IPS DF 19.7 (cell line): ENCODE data around the gene KHDC4.

Source experiments
- DNase-seq: peaks from one replicate; pipeline ENCODE4 v3.0.0-alpha.2; 2013; ENCODE audit warnings: low read depth, low spot score

Gene KHDC4

DNA sequence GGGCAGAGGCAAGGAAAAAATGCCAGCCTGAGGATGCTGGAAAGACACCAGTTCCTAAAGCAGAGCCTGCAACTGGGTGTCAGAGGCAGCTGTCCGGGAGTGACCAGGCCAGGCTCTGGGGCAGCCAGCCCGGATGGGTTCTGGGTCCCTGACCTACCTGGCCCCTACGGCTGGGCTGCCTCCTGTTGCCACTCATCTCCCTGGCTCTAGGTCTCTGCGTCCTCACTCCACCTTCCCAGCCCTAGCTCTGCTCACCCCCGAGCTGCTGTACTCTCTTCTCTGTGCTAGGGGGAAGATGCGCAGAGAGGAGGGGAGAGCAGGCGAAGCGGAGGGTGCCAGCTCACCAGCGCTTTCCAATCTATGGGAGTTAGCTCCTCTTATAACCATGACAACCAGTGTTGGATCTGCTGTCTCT, 35.2 kb upstream of the KHDC4 start:
- DNase-seq: no peak

DNA sequence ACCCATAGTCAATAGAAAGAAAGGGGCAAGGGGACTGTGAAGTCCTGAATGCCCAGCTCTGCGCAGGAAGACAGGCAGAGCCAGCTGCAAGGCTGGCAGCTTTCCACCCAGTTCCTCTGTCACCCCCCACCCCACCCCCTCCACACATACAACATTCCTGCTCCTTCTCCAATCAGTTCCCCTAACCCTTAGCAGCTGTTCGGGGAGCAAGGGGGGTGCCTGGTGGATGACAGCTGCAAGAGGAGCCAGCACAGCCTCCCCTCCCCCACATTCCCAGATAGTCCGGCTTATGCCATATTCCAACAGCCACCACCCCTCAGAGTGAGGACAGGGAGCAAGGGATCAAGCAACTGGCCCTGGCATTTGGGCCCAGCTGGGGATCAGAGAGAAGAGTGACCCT, 34.5 kb upstream of the KHDC4 start:
- no peak for DNase-seq

DNA sequence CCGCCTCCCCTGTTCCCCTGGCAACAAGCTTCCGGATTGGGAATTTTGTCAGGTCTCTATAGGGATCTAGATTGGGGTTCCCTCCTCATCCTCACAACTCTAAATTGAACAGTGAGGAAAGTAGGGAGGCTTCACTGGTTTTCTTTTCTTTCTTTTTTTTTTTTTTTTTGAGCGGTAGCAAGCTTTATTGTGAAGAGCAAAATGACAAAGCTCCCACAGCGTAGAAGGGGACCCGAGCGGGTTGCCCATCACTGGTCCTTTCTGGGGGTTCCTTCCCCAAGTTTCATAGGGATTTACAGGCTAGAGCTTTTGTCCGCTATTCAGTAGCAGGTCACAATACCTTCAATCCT, 33.8 kb upstream of the KHDC4 start:
- no peak for DNase-seq

DNA sequence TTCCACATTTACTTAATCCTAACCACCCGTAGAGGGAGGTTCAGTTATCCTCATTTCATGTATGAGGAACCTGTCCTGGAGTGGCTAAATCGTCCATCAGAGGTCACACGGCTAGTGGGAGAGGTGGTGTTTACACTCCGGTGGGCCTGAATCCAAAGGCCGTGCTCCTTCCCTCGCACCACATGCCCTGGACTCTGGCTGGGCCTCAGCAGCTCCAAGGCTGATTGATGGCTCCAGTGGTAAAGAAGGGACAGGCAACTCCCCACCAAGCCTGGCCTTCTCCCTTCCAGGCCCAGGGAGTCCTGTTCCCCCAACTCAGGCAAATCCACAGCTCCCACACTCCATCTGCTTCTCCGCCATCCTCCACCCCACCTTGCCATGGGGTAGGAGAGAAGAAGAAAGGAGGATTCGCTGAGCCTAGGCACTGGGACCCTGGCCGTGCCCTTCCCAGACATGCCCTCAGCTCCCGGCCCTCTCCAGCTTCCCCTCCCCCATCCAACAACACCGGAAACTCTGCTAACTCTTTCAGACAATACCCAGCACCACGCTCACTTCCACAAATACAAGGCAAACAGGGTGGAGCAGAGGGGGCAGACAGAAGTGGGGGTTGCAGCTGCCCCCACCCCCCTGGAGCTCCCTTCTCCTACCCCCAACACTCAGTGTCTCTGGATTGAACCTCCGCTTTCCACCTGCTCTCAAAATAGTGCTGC, 33.3 kb upstream of the KHDC4 start:
- no peak for DNase-seq

DNA sequence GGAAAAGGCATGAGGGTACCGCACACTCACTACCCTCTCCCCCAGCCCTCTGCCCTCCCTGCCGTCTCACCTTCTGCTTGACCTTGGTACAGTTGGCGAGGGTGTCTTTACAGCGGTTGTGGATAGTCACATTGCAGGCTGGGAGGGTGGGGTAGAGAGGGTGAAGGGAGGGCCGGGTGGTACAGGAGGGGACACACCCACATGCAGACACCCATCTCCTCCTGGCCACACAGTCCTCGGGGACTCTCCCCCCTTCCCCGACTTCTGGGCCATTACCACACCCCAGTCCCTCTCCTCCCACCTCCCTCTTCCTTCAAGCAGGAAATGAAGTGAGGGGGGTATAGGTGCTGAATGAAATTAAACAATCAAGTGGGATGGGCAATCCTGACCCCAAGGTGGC, 32.5 kb upstream of the KHDC4 start:
- no peak for DNase-seq

DNA sequence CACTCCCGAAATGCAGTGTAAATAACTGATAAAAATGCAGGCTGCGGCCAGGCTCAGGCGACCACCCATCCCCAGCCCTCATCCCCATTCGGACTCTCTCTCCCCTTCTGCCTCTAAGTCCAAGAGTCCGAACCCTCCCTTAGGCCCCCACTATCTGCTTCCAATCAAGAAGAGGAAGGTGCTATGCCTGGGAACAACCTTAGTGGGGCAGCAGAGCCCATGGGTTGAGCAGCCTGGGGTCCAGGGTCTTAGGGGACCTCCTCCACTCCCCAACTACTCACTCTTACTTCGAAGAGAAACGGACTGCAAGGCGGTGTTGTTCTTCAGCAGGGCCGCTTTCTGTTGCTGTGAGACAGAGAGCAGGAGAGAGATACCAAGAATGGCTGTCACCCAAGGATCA, 31.9 kb upstream of the KHDC4 start:
- no peak for DNase-seq

DNA sequence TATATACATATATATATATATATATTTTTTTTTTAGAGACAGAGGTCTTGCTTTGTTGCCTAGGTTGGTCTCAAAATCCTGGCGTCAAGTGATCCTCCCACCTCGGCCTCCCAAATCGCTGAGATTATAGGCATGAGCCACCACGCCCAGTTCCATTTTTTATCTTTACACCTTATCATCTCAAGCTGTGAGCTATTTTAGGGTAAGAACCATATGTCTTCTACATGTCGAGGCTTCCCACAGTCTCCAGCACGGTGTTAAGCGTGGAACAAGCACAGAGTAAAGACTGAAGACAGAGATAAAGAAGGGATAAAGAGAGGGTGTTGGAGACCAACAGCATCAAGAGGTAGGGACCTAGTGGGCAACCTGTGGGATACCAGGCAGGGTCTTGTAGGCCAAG, 30.0 kb upstream of the KHDC4 start:
- no peak for DNase-seq

DNA sequence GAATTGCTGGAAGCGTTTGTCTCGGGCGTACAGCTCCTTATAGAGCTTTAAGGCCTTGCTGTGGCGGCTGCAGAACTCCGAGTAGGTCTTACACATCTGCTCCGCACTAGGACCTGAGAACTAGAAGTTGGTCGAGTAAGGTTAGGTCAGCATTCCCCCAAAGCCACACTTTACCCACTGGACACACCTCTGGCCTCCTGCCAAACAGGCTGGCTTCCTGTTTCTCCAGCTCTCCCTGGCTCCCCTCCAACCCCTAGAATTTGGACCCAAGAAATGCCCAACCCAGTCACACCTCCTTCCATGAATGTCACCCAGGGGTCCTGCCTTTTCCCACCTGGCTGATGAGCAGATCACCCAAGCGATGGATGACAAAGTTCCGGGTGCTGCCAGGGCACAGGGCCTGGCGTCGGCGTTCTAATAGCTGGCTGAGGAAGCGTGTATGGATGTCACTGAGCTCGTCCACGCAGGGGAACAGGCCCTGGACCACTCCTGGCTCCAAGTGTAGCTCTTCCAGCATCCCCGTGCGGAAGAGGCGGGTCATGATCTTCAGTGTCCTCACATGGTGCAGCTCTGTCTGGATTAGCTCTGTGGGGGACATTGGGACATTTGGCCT, 28.5 kb upstream of the KHDC4 start:
- no peak for DNase-seq

DNA sequence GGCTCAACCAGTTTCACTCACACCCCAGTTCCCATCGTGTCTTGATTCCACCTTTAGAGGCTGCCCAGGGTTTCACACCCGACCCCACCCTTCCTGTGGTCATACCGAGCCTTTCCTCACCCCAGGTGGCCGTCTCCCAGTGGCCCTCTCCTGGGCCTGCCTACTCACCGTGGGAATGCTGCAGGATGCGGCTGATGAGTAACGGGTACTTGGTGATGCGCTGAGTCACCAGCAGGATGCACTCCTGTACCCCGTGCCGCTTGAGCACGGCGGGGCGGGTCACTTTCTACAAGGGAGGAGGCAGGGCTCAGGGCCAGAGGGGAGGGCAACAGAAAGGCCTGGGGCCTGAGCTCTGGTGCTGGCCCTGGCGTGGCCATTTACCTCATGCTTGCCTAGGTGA, 27.7 kb upstream of the KHDC4 start:
- no peak for DNase-seq

DNA sequence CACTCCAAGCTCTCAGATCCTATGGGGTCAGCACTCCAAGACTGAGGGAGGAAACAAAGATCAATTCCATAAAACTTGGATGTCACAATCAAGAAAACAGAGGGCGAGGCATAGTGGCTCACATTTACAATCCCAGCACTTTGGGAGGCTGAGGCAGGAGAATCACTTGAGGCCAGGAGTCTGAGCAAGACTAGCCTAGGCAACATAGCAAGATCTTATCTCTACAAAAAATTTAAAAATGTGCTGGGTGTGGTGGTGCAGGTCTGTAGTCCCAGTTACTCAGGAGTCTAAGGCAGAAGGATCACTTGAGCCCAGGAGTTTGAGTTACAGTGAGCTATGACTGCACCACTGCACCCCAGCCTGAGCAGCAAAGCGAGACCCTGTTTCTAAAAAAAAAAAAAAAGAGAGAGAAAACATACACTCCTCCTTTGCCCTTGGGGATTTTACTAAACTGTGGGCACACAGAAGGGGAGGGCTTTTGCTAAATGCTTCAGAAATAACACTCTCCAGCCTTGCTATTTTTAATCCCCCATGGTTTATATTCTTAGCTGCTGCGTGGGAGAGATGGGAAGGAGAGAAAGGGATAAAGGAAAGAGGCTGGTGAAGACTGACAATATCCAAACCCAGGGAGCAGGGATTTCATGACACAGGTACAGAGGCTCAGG, 26.0 kb upstream of the KHDC4 start:
- DNase-seq: no peak

DNA sequence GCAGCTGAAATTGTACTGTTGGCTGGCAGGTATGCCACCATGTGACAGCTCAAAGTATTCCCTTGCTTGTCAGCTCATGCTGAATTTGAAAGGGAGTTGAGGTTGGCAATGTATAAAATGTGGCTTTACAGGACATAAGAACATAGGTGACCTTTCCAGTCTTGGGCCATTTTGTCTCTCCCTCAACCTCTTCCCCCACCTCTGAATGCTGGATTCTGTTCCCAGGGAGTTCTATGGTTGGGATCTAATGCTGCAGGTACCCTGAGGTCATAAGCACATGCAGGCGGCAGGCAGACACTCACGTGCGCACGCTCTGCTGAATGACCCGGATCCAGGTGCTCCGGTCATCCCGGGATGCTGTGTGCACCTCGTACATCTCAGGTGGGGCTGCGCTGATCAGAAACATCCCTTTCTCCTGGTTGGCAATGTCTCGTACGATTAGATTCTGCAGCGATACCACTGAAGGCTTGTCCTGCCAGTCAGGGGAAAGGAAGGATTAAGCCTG, 23.2 kb upstream of the KHDC4 start:
- no peak for DNase-seq

DNA sequence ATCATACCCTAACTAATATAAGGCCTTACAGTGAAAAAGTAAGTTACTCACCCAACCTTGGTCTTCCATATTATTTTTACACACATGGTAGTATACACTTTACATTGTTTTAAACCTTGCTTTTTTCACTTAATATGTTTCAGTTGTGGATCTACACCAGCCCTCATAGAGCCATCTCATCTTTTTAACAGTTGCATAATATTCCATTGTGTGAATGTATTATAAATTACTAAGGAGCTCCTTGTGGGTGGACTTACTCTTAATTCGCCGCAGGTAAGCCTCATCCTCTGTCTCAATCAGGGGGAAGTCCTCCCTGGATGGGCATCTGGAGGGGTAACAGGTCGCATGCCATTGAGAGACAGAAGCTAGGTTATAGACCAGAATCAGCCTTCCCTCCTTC, 20.4 kb upstream of the KHDC4 start:
- DNase-seq: no peak

DNA sequence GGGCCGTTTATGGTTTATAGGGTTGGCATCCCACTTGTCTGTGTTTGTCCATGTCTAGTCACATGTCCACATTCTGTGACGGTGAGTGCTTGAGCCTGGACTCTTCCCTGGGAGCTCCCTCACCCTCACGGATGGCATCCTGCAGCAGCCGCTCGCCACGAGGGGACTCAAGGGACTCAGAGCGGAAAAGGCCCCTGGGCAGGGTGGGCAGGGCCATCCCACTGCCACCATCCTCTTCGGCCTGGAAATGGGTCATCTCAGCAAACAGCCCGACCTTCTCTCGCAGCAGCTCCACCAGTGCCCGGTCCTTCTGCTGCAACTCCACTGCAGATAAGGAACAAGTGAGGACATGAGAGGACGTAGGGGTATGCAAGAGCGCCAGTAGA, 18.3 kb upstream of the KHDC4 start:
- DNase-seq: no peak

DNA sequence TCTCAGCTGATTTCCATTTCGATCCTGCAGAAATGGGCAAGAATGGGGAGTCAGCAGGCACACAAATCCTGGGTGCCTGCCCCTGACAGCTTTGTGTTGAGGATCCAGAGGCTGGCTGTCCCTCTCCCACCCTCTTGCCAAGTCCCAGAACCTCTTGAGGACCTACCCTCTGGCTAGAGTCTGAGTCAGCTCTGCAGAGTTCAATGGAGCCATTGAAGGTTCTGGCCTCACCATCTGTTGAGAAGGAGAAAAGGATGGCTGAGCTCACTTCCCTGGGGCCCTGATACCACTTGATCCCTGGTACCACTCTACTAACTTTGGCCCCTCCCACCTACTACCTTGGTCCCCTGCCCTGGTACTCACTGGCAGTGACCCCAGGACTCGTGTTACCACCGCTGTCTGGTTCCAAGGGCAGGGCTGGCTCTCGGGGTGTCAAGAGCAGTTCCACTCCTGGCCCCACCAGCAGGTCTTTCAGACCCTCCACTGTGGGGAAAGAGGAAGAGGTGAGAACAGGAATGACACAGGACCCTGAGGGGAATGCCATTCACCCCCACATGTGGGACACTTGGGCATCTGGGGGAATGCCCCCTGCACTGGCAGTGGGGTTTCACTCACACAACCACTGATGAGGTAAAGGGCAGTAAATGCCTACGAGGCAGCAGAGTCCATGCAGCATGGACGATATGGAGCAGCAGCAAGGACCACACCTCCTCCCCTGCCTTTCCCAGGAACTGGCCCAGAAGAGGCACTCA, 17.7 kb upstream of the KHDC4 start:
- no peak for DNase-seq

DNA sequence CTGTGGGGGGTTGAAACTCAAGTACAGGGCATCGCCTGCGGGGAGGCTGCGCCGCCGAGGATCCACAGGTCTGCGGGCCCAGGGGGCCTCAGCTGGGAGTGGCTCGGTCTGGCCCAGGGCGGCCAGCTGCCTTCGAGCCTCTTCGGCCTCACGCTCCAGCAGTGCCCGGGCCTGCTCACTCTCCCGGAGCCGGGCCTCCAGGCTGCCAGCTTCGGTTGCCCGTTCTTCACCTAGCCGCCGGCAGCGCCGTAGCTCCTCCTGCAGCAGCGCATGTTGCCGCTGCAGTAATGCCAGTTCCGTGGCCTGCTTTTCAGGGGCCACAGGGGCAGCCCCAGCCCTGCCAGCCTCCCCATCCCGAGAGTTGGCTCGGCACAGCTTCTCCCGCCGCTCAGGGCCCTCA, 16.6 kb upstream of the KHDC4 start:
- DNase-seq: no peak

DNA sequence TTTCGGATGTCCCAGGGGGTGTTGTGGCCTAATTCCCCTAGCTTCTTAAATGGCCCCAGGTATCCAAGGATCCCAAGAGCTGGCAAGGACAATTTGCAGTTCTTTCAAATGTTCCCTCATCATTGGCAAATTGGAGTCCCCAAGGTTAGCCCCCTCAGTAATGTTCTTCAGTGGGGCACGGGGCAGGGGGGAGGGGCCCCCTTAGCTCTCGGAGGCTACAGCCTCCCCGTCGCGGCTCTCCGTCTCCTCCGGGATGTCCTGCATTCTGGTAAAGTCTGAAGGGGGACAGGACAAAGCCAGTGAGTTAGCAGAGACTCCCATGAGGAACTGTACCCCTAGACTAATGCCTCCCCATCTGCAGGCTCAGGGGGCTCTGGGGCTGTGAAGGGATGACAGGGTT, 13.5 kb upstream of the KHDC4 start:
- DNase-seq: no peak

DNA sequence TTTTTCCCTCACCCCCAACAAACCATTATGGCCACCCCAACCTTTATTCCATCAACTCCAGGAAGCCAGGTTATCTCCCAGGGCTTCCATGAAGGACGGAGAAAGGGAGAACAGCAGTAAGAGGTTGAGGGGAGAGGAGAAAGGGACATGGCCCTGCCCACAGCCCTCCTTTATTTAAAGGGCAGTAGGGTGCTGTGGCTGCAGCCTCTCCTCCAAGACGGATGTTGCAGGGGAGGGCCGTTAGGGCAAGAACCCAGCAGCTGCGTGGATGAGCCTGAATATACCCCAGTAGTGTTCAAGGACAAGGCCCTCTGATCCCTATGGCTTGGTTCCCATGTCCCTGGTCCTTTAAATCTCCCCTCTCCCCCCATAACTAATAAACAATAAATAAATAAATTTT, 13.1 kb upstream of the KHDC4 start:
- no peak for DNase-seq

DNA sequence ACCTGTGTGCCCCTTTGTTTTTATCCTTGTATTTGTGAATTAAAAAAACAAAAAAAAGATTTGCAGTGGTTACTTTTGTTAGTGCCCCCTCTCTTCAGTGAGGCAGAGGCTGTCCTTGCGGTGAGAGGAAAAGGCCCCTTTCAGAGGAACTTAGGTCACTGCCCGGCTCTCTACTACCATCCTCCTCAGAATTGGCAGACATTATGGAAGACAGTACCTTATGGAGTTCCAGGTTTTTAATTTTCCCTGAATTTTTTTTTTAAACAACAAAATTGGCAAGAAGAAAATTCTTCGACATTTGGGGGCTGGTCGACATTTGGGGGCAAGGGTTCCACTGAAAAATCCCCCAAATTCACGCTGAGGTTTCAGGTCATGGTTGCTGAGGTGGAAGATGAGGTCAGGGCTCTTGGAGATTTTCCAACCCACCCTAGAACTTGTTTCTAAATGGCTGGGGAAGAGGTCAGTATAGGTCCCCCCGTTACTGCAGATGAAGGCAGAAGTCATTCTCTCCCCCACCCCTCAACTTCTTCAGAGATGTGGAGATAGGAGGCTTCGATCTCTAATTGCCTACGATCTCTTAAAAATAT, 12.5 kb upstream of the KHDC4 start:
- no peak for DNase-seq

DNA sequence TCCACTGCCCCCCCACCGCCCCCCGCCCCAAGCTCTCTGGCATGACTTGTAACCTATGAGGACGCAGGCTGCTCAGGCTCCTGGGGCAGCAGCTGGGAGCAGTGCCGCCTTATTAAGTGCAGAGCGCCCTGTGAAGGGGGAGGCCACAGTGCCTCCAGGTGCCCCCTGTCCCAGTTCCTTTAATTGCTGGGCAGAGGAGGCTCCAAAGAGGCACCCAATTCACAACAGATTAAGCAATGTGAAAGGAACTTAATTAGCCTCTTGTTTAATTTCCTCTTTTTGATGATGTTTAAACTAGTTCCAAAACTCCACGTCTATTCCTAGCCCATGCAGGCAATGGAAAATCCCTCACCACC, 10.2 kb upstream of the KHDC4 start:
- no peak for DNase-seq

DNA sequence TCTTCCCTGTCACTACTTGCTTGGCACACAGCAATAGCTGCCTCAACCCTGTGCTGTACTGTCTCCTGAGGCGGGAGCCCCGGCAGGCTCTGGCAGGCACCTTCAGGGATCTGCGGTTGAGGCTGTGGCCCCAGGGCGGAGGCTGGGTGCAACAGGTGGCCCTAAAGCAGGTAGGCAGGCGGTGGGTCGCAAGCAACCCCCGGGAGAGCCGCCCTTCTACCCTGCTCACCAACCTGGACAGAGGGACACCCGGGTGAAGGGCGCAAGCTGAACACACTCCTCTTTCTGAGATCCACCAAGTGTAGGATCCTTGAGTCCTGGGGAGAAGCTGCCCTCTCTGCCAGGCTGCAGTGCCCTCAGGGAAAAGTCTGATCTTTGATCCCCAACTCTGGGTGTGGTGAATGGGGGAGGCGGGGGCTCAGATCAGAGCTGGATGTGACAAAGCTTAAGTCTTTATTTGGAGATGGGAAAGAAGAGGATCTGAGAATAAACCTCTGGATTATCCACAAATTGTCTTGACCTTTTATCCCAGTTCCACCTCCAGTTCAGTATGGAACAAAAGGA, 8.4 kb upstream of the KHDC4 start:
- DNase-seq: no peak

DNA sequence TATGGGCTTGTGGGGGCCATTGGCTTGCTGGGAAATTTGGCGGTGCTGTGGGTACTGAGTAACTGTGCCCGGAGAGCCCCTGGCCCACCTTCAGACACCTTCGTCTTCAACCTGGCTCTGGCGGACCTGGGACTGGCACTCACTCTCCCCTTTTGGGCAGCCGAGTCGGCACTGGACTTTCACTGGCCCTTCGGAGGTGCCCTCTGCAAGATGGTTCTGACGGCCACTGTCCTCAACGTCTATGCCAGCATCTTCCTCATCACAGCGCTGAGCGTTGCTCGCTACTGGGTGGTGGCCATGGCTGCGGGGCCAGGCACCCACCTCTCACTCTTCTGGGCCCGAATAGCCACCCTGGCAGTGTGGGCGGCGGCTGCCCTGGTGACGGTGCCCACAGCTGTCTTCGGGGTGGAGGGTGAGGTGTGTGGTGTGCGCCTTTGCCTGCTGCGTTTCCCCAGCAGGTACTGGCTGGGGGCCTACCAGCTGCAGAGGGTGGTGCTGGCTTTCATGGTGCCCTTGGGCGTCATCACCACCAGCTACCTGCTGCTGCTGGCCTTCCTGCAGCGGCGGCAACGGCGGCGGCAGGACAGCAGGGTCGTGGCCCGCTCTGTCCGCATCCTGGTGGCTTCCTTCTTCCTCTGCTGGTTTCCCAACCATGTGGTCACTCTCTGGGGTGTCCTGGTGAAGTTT, 7.8 kb upstream of the KHDC4 start:
- no peak for DNase-seq
